Esophagus squamous epithelium (tissue), 5 donors: Measurements from ENCODE around the gene ARHGEF28. TPM values are rescaled to one million over a fixed set of nuclear protein-coding genes. Genes with fewer than 3 reads are reported as not detected.
A peak's percentile ranks its signal among the peaks of the same experiment; 100 is the strongest.

Experiments
- DNase-seq: peaks from one replicate; lab custom pipeline; 2025; lab: John Stamatoyannopoulos, UW
- H3K27ac ChIP-seq, 4 donors: fragments of 200-600 bp; sonication (generic); one replicate each; pipeline ENCODE4 v1.5.1; 2016 to 2019; ENCODE audit warnings: mild to moderate bottlenecking in 1 of 4
- H3K27me3 ChIP-seq, 4 donors: fragments of 200-600 bp; sonication (generic); 1 replicate in 3 of 4; 2 replicates in 1 of 4; pipeline versions ENCODE4 v1.5.1 to v1.6.0; 2017 to 2021; ENCODE audit warnings: antibody characterized with exemption in 1 of 4
- H3K36me3 ChIP-seq, 3 donors: fragments of 200-600 bp; sonication (generic); one replicate each; pipeline ENCODE4 v1.5.1; 2016 to 2019
- H3K4me1 ChIP-seq, 3 donors: fragments of 200-600 bp; sonication (generic); one replicate each; pipeline ENCODE4 v1.5.1; 2017 to 2019
- H3K4me3 ChIP-seq, 4 donors: fragments of 200-600 bp; sonication (generic); 1 replicate in 3 of 4; 2 replicates in 1 of 4; pipeline ENCODE4 v1.5.1; 2016 to 2019; ENCODE audit warnings: mild to moderate bottlenecking in 2 of 4, moderate library complexity in 1 of 4
- H3K9me3 ChIP-seq, 3 donors: fragments of 200-600 bp; sonication (generic); one replicate each; pipeline ENCODE4 v1.5.1; 2016 to 2019
- POLR2A ChIP-seq, 4 donors: fragments of 450-650 bp; IDR thresholded peaks; one replicate each; pipeline ENCODE4 v1.6.1; 2017; ENCODE audit warnings: antibody characterized with exemption in 4 of 4, mild to moderate bottlenecking in 4 of 4, moderate library complexity in 3 of 4
- WGBS, 2 donors: methylation state at CpG; one replicate each; pipeline ENCODE4 v1.1.5; 2018; 5-methylcytosine and 5-hydroxymethylcytosine counted together
- intact Hi-C: fragments of 100-400 bp; cut with DNase I; formaldehyde crosslinking; loops from one replicate; pipeline ENCODE4 v1.15.0; 2022
- total RNA-seq, 4 donors: library from RNA; depleted of rRNA; stranded (reverse); fragments of >200 nt; gene quantifications; one replicate each; pipeline ENCODE4 v1.1.0, GENCODE V29; 2016
- TF ChIP-seq, protein P1 (sequence below), 6 experiments: fragments of 450-650 bp in 4 of 6; fragments of 200-600 bp in 2 of 6; sonication (generic) in 2 of 6; IDR thresholded peaks; one replicate each; pipeline ENCODE4 v1.5.1; 2016 to 2019; ENCODE audit warnings: antibody characterized with exemption in 6 of 6, mild to moderate bottlenecking in 4 of 6, moderate library complexity in 4 of 6
- donor health status: DM: yes; HTN: yes; CAD: no.

Gene ARHGEF28
- total RNA-seq, 4 donors from 2014 or later: 9.2 to 34.3 (median 12.7) TPM

DNA sequence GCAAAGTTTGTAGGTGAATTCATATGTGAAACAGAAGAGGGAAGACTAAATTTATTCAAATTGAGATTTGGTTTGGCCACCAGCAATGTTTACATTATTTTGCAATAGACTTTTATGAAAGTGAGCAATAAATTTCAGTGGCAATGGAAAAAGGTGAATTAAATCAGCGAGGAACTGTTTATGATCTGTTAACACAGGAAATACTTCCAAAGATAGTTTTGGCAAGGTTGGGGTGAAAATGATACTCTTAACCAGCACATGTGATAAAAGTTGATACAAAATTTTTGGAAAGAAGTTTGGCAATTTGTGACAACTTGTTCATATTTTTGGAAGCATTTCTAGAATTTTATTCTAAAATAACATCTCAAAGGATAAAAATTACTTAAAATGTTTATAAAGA lies 119.8 kb downstream of the ARHGEF28 start:
- no peak for DNase-seq
- Histone ChIP-seq H3K9me3 (no peaks in the 10 kb centered on the region), H3K4me3 (no peak overlapping the region), H3K27me3 (no peaks in the 10 kb centered on the region), H3K36me3 (no peaks in the 10 kb centered on the region), H3K27ac (peak overlapping the region in 1 of 4 donors; percentile 9), H3K4me1 (peaks cover 4 to 22% (median 9%) of the 10 kb centered on the region in 3 donors)
- 27 to 57% methylated on average over 1 of the region's 1 CpG for WGBS, 2 donors
- intact Hi-C loops: no loop called here
- TF ChIP-seq, protein P1, sequence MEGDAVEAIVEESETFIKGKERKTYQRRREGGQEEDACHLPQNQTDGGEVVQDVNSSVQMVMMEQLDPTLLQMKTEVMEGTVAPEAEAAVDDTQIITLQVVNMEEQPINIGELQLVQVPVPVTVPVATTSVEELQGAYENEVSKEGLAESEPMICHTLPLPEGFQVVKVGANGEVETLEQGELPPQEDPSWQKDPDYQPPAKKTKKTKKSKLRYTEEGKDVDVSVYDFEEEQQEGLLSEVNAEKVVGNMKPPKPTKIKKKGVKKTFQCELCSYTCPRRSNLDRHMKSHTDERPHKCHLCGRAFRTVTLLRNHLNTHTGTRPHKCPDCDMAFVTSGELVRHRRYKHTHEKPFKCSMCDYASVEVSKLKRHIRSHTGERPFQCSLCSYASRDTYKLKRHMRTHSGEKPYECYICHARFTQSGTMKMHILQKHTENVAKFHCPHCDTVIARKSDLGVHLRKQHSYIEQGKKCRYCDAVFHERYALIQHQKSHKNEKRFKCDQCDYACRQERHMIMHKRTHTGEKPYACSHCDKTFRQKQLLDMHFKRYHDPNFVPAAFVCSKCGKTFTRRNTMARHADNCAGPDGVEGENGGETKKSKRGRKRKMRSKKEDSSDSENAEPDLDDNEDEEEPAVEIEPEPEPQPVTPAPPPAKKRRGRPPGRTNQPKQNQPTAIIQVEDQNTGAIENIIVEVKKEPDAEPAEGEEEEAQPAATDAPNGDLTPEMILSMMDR (IDR thresholded peaks at IDR 0.05): no peak
- no peak for TF ChIP-seq POLR2A (IDR thresholded peaks at IDR 0.05)

DNA sequence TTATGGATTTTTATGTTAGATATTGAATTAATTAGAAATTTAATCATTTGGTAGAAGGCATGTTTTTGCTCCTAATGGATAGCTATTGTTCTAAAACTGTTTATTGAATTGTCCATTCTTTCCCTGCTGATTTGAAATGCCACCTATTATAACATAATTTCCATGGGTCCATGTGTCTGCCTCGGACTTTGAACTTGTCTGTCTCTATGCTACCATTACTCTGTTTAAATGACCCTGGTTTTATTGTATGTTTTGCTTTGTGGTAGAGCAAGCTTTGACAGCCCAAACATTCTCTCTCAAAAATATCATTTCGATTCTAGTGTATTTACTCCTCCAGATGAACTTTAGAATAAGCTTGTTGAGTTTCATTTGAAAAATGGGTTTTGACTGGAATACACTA lies 120.6 kb downstream of the ARHGEF28 start:
- H3K9me3 ChIP-seq: no peaks in the 10 kb centered on the region
- no peak for DNase-seq

DNA sequence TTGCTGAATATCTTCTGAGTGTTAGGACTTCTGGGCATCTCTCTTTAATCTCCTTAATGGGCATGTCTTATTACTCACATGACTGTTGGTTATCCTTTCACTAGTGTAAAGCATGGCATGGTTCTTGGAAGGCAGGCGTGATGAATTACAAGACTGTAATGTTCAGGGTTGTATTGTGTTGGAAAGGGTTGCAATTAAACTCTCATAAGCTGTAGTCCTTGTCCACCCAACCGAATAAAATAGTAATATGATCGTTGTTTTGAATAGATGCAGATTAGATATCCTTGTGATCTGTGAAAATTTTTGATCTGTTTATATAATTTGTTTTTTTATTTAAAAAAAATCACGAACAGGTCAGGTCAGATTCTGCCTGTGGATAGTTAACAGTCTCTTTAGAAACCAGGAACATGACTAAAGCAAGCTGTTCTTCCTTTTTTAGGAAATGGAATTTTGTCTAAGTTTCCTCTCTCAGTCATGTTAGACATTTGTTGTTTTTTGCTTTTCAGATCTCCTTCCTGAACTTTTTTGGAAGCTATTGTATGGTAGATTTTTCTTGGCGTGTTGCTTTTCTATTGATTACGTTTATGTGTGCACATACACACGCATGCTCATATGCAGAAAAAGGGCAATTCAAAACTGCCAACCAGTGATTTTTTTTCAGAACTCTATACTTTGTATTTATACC lies 121.8 kb downstream of the ARHGEF28 start:
- intact Hi-C loops: no loop called here
- no peak for TF ChIP-seq POLR2A (IDR thresholded peaks at IDR 0.05)
- TF ChIP-seq, protein P1 (IDR thresholded peaks at IDR 0.05): no peak

More for the DNA sequence above, 120.6 kb downstream of the ARHGEF28 start:
- Histone ChIP-seq H3K27ac (no peak overlapping the region), H3K36me3 (no peaks in the 10 kb centered on the region), H3K27me3 (no peaks in the 10 kb centered on the region), H3K4me1 (peaks cover 4 to 22% (median 9%) of the 10 kb centered on the region in 3 donors), H3K4me3 (no peak overlapping the region)
- 69 to 85% methylated on average over 2 of the region's 2 CpGs for WGBS, 2 donors
- intact Hi-C loops: no loop called here
- TF ChIP-seq POLR2A (IDR thresholded peaks at IDR 0.05): no peak

DNA sequence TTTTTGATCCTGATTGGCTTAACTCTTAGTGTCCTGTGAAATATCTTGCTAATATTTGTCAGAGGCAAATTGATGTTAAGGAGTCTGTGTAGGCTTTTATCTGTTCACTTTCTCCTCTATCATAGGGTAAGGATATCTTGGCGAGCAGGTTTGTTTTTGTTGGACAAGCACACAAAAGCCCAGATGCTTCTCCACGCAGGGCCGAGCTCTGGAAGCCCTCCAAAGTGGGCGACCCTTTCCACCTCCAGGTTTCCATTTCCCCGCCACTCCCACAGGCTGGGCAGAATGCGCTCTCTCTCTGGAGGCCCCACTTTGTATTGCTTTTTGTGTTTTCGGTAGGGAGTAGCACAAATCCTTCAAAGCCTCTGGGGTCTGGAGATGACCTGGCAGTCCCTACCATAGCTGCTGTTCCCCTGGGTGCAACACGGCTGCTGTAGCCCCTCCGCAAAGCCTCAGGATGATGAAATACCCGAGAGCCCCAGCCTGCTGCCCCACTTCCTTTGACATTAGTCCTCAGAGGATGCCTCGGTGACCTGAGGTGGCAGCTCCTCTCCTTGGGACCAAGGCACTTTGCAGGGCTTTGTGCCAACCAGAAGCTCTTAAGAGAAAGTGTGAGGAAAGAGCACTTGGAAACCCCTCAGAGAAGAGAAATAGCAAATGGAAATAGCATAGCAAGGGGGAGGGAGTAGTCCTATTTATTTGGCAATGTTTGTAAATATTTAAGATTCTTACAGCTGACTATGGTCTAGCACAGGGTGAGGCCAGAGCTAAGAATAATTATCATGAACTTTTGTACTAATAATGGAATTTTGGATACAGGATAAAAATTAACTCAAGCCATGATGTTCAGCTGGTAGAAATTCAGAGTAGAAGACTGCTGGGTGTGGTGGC lies 122.8 kb downstream of the ARHGEF28 start:
- intact Hi-C loops: no loop called here
- DNase-seq: no peak
- WGBS, 2 donors: 37 to 77% methylated on average over 7 to 9 of the region's 11 CpGs
- Histone ChIP-seq H3K27ac (peak overlapping the region; percentile 16 to 83 (median 54)), H3K36me3 (peaks cover 0 to 10% (median 0%) of the 10 kb centered on the region in 3 donors), H3K27me3 (no peaks in the 10 kb centered on the region), H3K9me3 (no peaks in the 10 kb centered on the region), H3K4me3 (peak overlapping the region in 1 of 4 donors; percentile 40), H3K4me1 (peaks cover 4 to 22% (median 9%) of the 10 kb centered on the region in 3 donors)
- no peak for TF ChIP-seq POLR2A (IDR thresholded peaks at IDR 0.05)
- TF ChIP-seq, protein P1 (IDR thresholded peaks at IDR 0.05): no peak

More for the DNA sequence above, 121.8 kb downstream of the ARHGEF28 start:
- Histone ChIP-seq H3K27ac (peak overlapping the region in 3 of 4 donors; percentile 16 to 83 (median 69)), H3K9me3 (no peaks in the 10 kb centered on the region), H3K4me1 (peaks cover 4 to 22% (median 9%) of the 10 kb centered on the region in 3 donors), H3K4me3 (no peak overlapping the region), H3K36me3 (peaks cover 0 to 5% (median 0%) of the 10 kb centered on the region in 3 donors), H3K27me3 (no peaks in the 10 kb centered on the region)
- DNase-seq: no peak
- 57 to 66% methylated on average over 7 of the region's 7 CpGs for WGBS, 2 donors

DNA sequence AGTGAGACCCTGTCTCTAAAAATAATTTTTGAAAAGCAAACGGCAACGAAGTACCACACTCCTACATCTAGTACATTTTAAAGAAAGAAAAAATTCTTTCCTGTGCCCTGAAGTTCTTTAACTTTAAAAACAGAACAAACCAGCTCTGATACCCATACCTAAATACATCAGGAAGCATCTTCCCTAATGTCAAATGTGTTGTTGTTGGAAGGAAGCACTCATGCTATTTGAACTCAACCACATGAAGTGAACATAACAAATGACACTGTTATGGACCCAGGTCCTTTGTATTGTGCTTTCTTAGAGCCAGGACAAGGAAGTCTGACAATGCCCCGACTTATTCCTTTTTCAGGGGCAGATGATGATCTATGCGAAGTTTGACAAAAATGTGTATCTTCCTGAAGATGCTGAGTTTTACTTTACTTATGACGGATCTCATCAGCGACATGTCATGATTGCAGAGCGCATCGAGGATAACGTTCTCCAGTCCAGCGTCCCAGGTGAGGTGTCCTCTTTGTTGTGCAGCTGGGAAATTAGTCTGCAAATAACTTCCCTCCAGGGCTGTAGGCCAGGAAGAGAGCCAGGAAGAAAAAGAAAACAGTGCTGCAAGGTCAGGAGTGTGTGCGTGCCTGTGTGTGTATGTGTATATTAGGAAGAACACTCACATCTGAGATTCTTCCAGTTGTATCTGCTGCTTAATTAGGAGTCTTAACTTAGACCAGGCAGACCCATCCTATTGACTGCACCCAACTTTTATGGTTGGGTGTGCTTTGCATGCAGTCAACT lies 123.7 kb downstream of the ARHGEF28 start:
- WGBS, 2 donors: 67 to 81% methylated on average over 11 of the region's 11 CpGs
- H3K4me1 ChIP-seq: peaks cover 4 to 22% (median 9%) of the 10 kb centered on the region in 3 donors
- no peak for TF ChIP-seq POLR2A (IDR thresholded peaks at IDR 0.05)
- TF ChIP-seq, protein P1 (IDR thresholded peaks at IDR 0.05): no peak

More for the DNA sequence above, 123.7 kb downstream of the ARHGEF28 start:
- no peak for DNase-seq
- Histone ChIP-seq H3K9me3 (no peaks in the 10 kb centered on the region), H3K4me3 (no peak overlapping the region), H3K27ac (peak overlapping the region; percentile 16 to 83 (median 51)), H3K27me3 (no peaks in the 10 kb centered on the region), H3K36me3 (peaks cover 0 to 10% (median 0%) of the 10 kb centered on the region in 3 donors)
- intact Hi-C loops: no loop called here
